NK-92 (cell line): Measurements from ENCODE around the gene IFNA16.
"Not testable (repeated sequence)": the region's sequence is repeated elsewhere in the genome, so short reads cannot be mapped to it uniquely, and the experiment has no call there.

ENCODE experiments used
- DNase-seq: peaks from one replicate; lab custom pipeline; 2025; ENCODE audit not compliant: unreplicated experiment; lab: John Stamatoyannopoulos, UW

The IFNA16 gene

GRCh38 chr9:21217211-21217610, at the start of gene IFNA16:
Gene IFNA16 (minus strand): TSS chr9:21217311. CDS start chr9:21217305, 6 bp downstream.
- not testable (repeated sequence) for DNase-seq

DNA sequence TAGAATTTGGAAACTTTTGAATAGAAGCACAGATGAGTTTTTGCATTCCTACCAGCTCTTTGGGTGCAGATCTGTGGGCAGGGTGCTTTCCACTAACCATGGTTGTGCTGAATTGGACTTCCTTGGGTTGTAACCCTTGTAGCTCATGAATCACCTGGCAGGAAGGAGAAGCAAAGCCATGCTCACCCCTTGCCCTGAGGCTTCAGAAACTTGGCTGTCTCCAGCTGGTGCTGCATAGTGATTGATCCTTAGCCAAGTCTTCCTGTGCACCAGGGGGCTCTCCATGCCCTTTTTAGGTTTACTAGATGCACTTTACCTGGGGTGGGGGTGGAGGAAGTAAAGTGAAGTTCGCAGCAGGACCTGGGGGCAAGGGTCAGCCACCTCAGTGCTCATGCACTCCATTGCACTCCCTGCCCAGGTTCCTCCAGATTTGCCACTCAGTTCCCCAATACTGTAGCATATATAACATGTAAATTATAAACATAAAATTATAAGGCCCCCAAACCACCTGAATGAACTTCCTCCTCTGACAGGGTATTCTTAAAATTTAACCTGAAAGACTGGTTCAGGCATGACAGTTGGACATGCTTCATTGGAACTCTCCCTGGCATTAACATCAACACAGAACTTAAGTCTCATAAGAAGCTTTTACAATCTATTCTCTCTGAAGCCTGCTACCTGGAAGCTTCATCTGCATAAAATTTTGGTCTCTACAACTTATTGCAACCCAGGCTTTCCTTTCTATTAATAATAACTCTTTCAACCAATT, 48.5 kb upstream of the IFNA16 start:
- DNase-seq, result no peak

- no peak for DNase-seq
These were observed 38.6 kb upstream of the IFNA16 start for GRCh38 chr9:21255538-21256212.

GRCh38 chr9:21252721-21253547, 35.8 kb upstream of the IFNA16 start:
- no peak for DNase-seq

GRCh38 chr9:21251638-21252037, 34.5 kb upstream of the IFNA16 start:
- no peak for DNase-seq

DNA sequence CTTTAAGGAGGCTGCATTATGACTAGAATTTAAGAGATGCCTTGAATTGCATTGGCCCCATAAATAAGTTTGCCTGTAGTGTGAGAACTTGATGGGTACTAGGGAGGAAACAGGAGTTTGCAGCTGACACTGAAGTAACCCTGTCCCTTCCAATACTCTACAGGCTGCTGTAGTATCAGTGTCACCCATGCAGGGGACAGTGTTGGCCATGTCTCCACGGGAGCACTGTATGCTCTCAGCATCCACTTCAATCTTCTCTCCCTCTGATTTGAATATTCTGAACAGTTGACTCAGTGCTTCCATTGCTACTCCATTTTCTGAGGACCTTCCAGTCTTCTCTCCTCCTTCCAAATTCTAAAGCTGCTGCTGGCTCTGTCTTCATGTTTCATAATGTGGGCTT, 34.1 kb upstream of the IFNA16 start:
- DNase-seq, result no peak

DNA sequence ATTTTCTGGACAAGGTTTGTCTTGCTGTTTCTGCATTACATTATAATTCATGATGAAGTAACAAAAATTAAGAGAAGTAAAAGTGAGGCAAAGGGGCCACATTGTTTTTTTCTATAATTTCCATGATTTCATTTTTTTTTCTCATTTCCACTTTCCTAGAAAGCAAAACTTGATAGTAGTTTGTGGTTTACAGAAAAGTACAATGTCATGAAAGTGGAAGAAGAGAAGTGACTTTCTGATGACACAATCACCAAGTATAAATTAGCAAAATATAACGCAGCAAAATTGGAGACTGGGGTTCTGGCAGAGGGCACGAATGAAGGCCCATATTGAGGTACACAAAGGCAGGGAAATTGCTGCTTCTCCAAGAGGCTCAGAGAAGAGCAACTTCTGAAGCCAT, 27.7 kb upstream of the IFNA16 start:
- DNase-seq, result no peak

GRCh38 chr9:21239911-21240310, 22.8 kb upstream of the IFNA16 start, which contains the start of gene IFNA14:
Gene IFNA14 (minus strand): TSS chr9:21240005. CDS start chr9:21239935, 70 bp downstream.
- DNase-seq, result no peak

DNA sequence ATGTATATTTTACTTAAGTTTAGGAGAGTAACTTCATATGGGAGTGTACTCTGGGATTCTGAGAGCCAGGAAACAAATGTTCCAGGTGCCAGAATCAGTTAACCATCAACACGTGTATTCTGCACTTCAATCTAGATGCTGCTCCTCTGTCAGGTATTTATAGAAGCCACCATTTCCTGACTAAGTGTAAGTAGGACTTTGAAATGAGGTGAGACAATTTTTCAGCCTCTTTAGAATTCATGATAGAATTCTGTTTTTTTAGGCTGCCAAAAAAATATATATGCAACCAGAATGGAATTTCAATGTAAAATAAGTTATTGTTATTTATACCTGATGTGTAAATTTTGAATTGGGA, 19.2 kb upstream of the IFNA16 start:
- not testable (repeated sequence) for DNase-seq

GRCh38 chr9:21235468-21236359, 18.6 kb upstream of the IFNA16 start:
- DNase-seq, result not testable (repeated sequence)

DNA sequence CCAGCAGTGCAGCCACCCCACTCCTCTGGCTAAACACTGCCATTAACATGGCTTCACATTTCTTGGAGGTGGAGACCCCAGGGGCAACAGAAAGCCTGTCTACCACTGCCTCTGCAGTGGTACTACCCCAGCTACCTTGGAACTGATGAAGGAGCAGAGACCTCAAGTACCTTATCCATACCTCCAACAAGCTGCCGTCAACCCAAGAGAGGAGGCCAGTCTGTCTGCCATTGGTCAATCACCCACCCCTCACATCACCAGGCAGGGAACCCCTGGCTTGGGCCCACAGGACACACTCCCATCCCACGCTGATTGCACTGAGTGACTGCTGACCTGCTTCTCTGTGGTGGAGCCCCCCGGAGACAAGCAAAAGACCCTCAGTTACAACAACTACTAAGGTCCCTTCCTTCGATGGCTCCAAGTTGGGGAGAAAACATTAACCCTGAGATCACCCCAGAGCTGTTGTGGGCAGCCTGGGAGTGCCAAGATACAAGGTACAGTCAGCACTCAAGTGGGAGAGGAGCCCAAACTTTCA, 17.1 kb upstream of the IFNA16 start:
- no peak for DNase-seq

DNA sequence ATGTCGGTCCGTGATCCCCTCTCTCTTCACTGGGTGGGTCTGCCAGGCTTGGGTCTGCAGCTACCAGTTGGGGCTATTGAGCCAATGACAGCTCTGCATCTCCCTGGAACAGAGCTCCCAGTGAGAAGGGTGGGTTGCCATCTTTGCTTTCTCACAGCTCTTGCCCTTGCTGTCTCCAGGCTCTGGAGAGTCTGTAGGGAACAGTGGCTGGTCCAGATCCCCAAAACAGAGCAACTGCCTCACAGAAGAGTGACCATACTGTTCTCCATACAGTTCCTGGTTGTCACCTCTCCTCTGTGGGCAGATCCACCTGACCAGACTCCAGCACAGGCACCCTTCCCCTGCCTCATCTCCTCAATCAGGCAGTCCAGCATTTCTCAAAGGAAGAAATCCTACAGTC, 16.1 kb upstream of the IFNA16 start:
- no peak for DNase-seq

GRCh38 chr9:21228122-21228521, 11.0 kb upstream of the IFNA16 start, which contains the start of gene IFNA17:
Gene IFNA17 (minus strand): TSS chr9:21228222. CDS start chr9:21228173, 49 bp downstream.
- DNase-seq, result no peak

- not testable (repeated sequence) for DNase-seq
These were observed 3.4 kb downstream of the IFNA16 start for GRCh38 chr9:21213411-21214326.

DNA sequence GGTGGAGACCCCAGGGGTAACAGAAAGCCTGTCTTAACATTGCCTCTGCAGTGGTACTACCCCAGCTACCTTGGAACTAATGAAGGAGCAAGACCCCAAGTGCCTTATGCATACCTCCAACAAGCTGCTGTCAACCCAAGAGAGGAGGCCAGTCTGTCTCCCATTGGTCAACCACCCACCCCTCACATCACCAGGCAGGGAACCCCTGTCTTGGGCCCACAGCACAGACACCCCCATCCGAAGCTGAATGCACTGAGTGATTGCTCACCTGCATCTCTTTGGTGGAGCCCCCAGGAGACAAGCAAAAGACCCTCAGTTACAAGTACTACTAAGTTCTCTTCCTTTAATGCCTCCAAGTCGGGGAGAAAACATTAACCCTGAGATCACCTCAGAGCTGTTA, 5.0 kb downstream of the IFNA16 start:
- DNase-seq, result not testable (repeated sequence)

- not testable (repeated sequence) for DNase-seq
These were observed 6.3 kb downstream of the IFNA16 start for GRCh38 chr9:21210782-21211181.

- no peak for DNase-seq
These were observed 6.8 kb downstream of the IFNA16 start for GRCh38 chr9:21210311-21210710.

DNA sequence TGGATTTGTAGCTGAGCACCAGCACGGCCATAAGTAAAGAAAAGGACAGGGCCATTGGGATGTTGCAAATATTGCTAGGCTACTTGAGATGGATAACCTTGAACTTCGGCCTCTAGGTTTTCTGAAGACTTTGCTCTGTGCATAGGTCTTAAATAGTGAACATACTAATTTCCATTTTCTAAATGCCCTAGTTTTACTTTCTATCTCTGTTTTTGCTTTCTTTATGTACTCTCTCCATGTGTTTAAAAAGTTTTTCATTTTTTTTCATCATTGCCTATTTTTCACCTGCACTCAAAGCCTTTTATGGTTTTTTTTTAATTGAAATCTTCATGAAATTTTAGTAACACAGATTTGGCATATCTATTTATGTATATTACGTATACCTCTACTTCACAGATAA, 10.1 kb downstream of the IFNA16 start, which contains the start of gene IFNA10:
IFNA10 (minus strand) TSS at position 101 of the 400 bp plus-strand sequence; CDS start at position 55, 46 bp downstream.
- not testable (repeated sequence) for DNase-seq

GRCh38 chr9:21205204-21205603, 11.9 kb downstream of the IFNA16 start:
- no peak for DNase-seq
